Neural cell (in vitro differentiated cells): Measurements from ENCODE around the gene OTULIN.

Experiments used
- CTCF ChIP-seq: fragments of 450-650 bp; IDR thresholded peaks from 2 replicates; pipeline ENCODE4 v1.5.1; 2014; ENCODE audit warnings: antibody characterized with exemption, mild to moderate bottlenecking, moderate library complexity; ENCODE audit not compliant: poor library complexity, severe bottlenecking
- EP300 ChIP-seq: fragments of 450-650 bp; conservative IDR thresholded peaks from 2 replicates; pipeline ENCODE4 v1.6.1; 2014; ENCODE audit warnings: antibody characterized with exemption, mild to moderate bottlenecking, moderate library complexity; ENCODE audit not compliant: poor library complexity, severe bottlenecking
- EZH2 ChIP-seq: fragments of 200-600, 300-800 bp; shearing (Covaris generic), sonication (generic); IDR thresholded peaks from 2 replicates; pipeline ENCODE4 v1.6.1; 2014; ENCODE audit warnings: antibody characterized with exemption, low read length, borderline replicate concordance, mild to moderate bottlenecking; ENCODE audit not compliant: insufficient read depth, poor library complexity, severe bottlenecking
- POLR2AphosphoS5 ChIP-seq: IDR thresholded peaks from 2 replicates; pipeline ENCODE4 v1.6.1; 2012
- RAD21 ChIP-seq: fragments of 450-650 bp; conservative IDR thresholded peaks from 2 replicates; pipeline ENCODE4 v1.6.1; 2014; ENCODE audit warnings: antibody characterized with exemption, mild to moderate bottlenecking, moderate library complexity

DNA sequence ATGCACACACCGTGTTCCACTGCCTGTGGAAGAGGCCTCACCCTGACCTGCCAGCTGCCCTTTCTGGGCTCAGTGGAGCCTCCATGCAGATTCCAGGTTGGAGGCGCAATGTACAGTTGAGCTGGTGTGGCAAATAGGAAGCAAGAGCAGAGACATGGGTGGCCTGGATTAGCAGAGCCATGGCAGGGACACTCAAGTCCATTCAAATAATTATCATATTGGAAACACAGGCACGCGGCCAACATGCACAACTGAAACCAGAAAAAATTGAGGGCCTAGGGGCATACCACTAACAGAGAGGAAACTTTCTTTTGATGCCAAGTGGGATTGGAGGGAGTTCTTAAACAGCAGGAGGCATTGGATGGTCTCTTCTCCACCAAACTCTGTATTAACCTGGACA, 47.1 kb upstream of the OTULIN start:
- TF ChIP-seq CTCF (no peak), EP300 (no peak), RAD21 (no peak), POLR2AphosphoS5 (no peak), EZH2 (no peak)
